OCI-LY1 (cell line): ENCODE data around the gene ITPK1.
"Not testable (repeated sequence)": the region's sequence is repeated elsewhere in the genome, so short reads cannot be mapped to it uniquely, and the experiment has no call there.

Source experiments
- H2AFZ ChIP-seq: fragments of 200-600 bp; sonication (generic), shearing (Covaris generic); 2 replicates; pipeline ENCODE4 v1.6.0; 2014; ENCODE audit warnings: antibody characterized with exemption, mild to moderate bottlenecking, low read length
- H3F3A ChIP-seq: fragments of 200-600 bp; sonication (generic), shearing (Covaris generic); 2 replicates; pipeline ENCODE4 v1.6.0; 2014; ENCODE audit warnings: mild to moderate bottlenecking, antibody characterized with exemption, low read length, moderate library complexity; ENCODE audit not compliant: insufficient read depth
- H3K27ac ChIP-seq: fragments of 200-600 bp; sonication (generic); 2 replicates; pipeline ENCODE4 v1.5.1; 2014; ENCODE audit warnings: low read length, mixed run types, mild to moderate bottlenecking, low read depth; ENCODE audit not compliant: poor library complexity, severe bottlenecking
- H3K27me3 ChIP-seq: fragments of 200-600 bp; sonication (generic); 2 replicates; pipeline ENCODE4 v1.6.0; 2014; ENCODE audit warnings: antibody characterized with exemption, mild to moderate bottlenecking, low read length, moderate library complexity; ENCODE audit not compliant: insufficient read depth
- H3K36me3 ChIP-seq: fragments of 200-600 bp; sonication (generic); 2 replicates; pipeline ENCODE4 v1.6.1; 2014; ENCODE audit warnings: mild to moderate bottlenecking, antibody characterized with exemption, low read length, moderate library complexity, mixed read lengths; ENCODE audit not compliant: insufficient read depth
- H3K4me1 ChIP-seq: fragments of 200-600 bp; sonication (generic); 2 replicates; pipeline ENCODE4 v1.5.1; 2014; ENCODE audit warnings: mild to moderate bottlenecking, low read length, moderate library complexity; ENCODE audit not compliant: insufficient read depth, severe bottlenecking
- H3K4me2 ChIP-seq: fragments of 200-600 bp; sonication (generic), shearing (Covaris generic); 2 replicates; pipeline ENCODE4 v1.6.1; 2014; ENCODE audit warnings: low read length
- H3K4me3 ChIP-seq: fragments of 200-600 bp; sonication (generic); 2 replicates; pipeline ENCODE4 v1.5.1; 2014; ENCODE audit warnings: low read length, low read depth, mild to moderate bottlenecking, mixed read lengths; ENCODE audit not compliant: poor library complexity, severe bottlenecking
- H3K79me2 ChIP-seq: fragments of 200-600 bp; shearing (Covaris generic); 2 replicates; pipeline ENCODE4 v1.6.1; 2016; ENCODE audit warnings: mixed run types, low read length, mixed read lengths; ENCODE audit not compliant: insufficient read depth
- H3K9ac ChIP-seq: fragments of 200-600 bp; sonication (generic), shearing (Covaris generic); 2 replicates; pipeline ENCODE4 v1.6.1; 2014; ENCODE audit warnings: mild to moderate bottlenecking, low read length, mixed read lengths
- H3K9me2 ChIP-seq: fragments of 200-600 bp; sonication (generic), shearing (Covaris generic); 2 replicates; pipeline ENCODE4 v1.6.1; 2014; ENCODE audit warnings: low read depth, mild to moderate bottlenecking, low read length, mixed read lengths
- H3K9me3 ChIP-seq: fragments of 200-600 bp; shearing (Covaris generic); 2 replicates; pipeline ENCODE4 v1.6.1; 2014; ENCODE audit warnings: low read length, mixed read lengths
- H4K20me1 ChIP-seq: fragments of 200-600 bp; sonication (generic), shearing (Covaris generic); 2 replicates; pipeline ENCODE4 v1.6.0; 2016; ENCODE audit warnings: mild to moderate bottlenecking, low read length; ENCODE audit not compliant: insufficient read depth
- CTCF ChIP-seq: fragments of 200-600 bp; sonication (generic), shearing (Covaris generic); IDR thresholded peaks from 2 replicates; pipeline ENCODE4 v1.5.1; 2017; ENCODE audit warnings: mild to moderate bottlenecking, antibody characterized with exemption, low read length, moderate library complexity, mixed read lengths
- EZH2 ChIP-seq: fragments of 200-600 bp; sonication (generic), shearing (Covaris generic); IDR thresholded peaks from 2 replicates; pipeline ENCODE4 v1.8.0; 2017; ENCODE audit warnings: borderline replicate concordance, mixed run types, mild to moderate bottlenecking, antibody characterized with exemption, low read length, moderate library complexity, mixed read lengths

ITPK1 gene

GRCh38 chr14:93132472-93133065, 16.8 kb upstream of the ITPK1 start:
- H3K4me2 ChIP-seq, result no peak overlapping the region
- no peaks in the 10 kb centered on the region; the same call in 1 of the 2 replicates for H3K27me3 ChIP-seq

GRCh38 chr14:93131257-93131820, 15.6 kb upstream of the ITPK1 start:
- not testable (repeated sequence) for H3K27ac ChIP-seq, H3K4me1 ChIP-seq, H3K9me3 ChIP-seq, H3F3A ChIP-seq, H3K9me2 ChIP-seq, H3K36me3 ChIP-seq, H3K4me2 ChIP-seq, H4K20me1 ChIP-seq, H3K27me3 ChIP-seq, H3K9ac ChIP-seq, H3K4me3 ChIP-seq, H2AFZ ChIP-seq, H3K79me2 ChIP-seq

More at GRCh38 chr14:93132472-93133065, 16.8 kb upstream of the ITPK1 start:
- H3K79me2 ChIP-seq, result no peaks in the 10 kb centered on the region
- no peaks in the 10 kb centered on the region for H3K36me3 ChIP-seq
- TF ChIP-seq CTCF, result peak; percentile 46; the same call in 1 of the 2 replicates
- TF ChIP-seq EZH2, result no peak
- no peak overlapping the region for H3K4me3 ChIP-seq
- H3K9ac ChIP-seq, result no peak overlapping the region
- no peak overlapping the region for H3K27ac ChIP-seq
- H2AFZ ChIP-seq, result no peak overlapping the region
- H3K4me1 ChIP-seq, result no peaks in the 10 kb centered on the region
- no peaks in the 10 kb centered on the region for H4K20me1 ChIP-seq
- no peaks in the 10 kb centered on the region for H3K9me2 ChIP-seq
- no peaks in the 10 kb centered on the region for H3F3A ChIP-seq
- H3K9me3 ChIP-seq, result no peaks in the 10 kb centered on the region

GRCh38 chr14:93128725-93129459, 13.2 kb upstream of the ITPK1 start:
- Histone ChIP-seq H3K4me1 (no peaks in the 10 kb centered on the region), H3K79me2 (no peaks in the 10 kb centered on the region), H2AFZ (no peak overlapping the region), H3K27me3 (no peaks in the 10 kb centered on the region; the same call in 1 of the 2 replicates), H3K9me2 (no peaks in the 10 kb centered on the region), H4K20me1 (no peaks in the 10 kb centered on the region), H3K27ac (no peak overlapping the region), H3K9ac (no peak overlapping the region), H3F3A (no peaks in the 10 kb centered on the region), H3K36me3 (no peaks in the 10 kb centered on the region), H3K4me2 (no peak overlapping the region), H3K4me3 (no peak overlapping the region), H3K9me3 (no peaks in the 10 kb centered on the region)
- TF ChIP-seq EZH2 (no peak), CTCF (no peak)
